Myocyte (in vitro differentiated cells): ENCODE results near the gene MTFP1. TPM values are rescaled to one million over a fixed set of nuclear protein-coding genes. Genes with fewer than 3 reads are reported as not detected.
A peak's percentile ranks its signal among the peaks of the same experiment; 100 is the strongest.
"Not testable (repeated sequence)": the region's sequence is repeated elsewhere in the genome, so short reads cannot be mapped to it uniquely, and the experiment has no call there.

ENCODE experiments used
- DNase-seq: peaks from one replicate; pipeline ENCODE4 v3.0.0-alpha.2; 2012; ENCODE audit warnings: low read depth
- total RNA-seq: library from RNA; depleted of rRNA; stranded (reverse); fragments of >200 nt; gene quantifications from 2 replicates; pipeline ENCODE4 v1.2.3, GENCODE V29; 2014

Gene MTFP1
- total RNA-seq, 1 donor from 2014 or later, result 16.3 TPM

GRCh38 chr22:30401024-30401423 lies 24.5 kb upstream of the MTFP1 start:
- not testable (repeated sequence) for DNase-seq

GRCh38 chr22:30402028-30402765 lies 23.4 kb upstream of the MTFP1 start:
- DNase-seq, result no peak

GRCh38 chr22:30402766-30403104 lies 22.8 kb upstream of the MTFP1 start:
- DNase-seq, result not testable (repeated sequence)

GRCh38 chr22:30404307-30404706 lies 21.3 kb upstream of the MTFP1 start:
- DNase-seq, result no peak

GRCh38 chr22:30405731-30406130 lies 19.8 kb upstream of the MTFP1 start:
- no peak for DNase-seq

- DNase-seq, result no peak
Measured at GRCh38 chr22:30406400-30406799, 19.2 kb upstream of the MTFP1 start.

GRCh38 chr22:30408388-30409102 lies 17.0 kb upstream of the MTFP1 start:
- peak; percentile 76 for DNase-seq

- DNase-seq, result peak; percentile 20
Measured at GRCh38 chr22:30411780-30412179, 13.8 kb upstream of the MTFP1 start.

GRCh38 chr22:30413001-30413400 lies 12.6 kb upstream of the MTFP1 start:
- DNase-seq, result no peak

- no peak for DNase-seq
Measured at GRCh38 chr22:30413745-30414524, 11.6 kb upstream of the MTFP1 start.

- peak; percentile 30 for DNase-seq
Measured at GRCh38 chr22:30414525-30415047, 11.0 kb upstream of the MTFP1 start.

GRCh38 chr22:30416403-30416802 lies 9.2 kb upstream of the MTFP1 start:
- DNase-seq, result no peak

GRCh38 chr22:30416837-30417236 lies 8.7 kb upstream of the MTFP1 start:
- no peak for DNase-seq

- DNase-seq, result no peak
Measured at GRCh38 chr22:30420347-30421125, 5.0 kb upstream of the MTFP1 start.

GRCh38 chr22:30421695-30422480 lies 3.7 kb upstream of the MTFP1 start:
- DNase-seq, result no peak

GRCh38 chr22:30422481-30423300 lies 2.9 kb upstream of the MTFP1 start:
- peak; percentile 93 for DNase-seq

GRCh38 chr22:30423301-30423958 lies 2.1 kb upstream of the MTFP1 start:
- no peak for DNase-seq

GRCh38 chr22:30423959-30424533 lies 1.5 kb upstream of the MTFP1 start:
- peak; percentile 100 for DNase-seq
